HG02763 (cell line): ENCODE results near the gene ADAMTS6.
"Not testable (repeated sequence)": the region's sequence is repeated elsewhere in the genome, so short reads cannot be mapped to it uniquely, and the experiment has no call there.

Experiments used
- ATAC-seq: cut with Tn5 transposase; IDR thresholded peaks from one replicate; pipeline ENCODE4 v1.9.1; 2021; ENCODE audit warnings: mild to moderate bottlenecking, moderate library complexity; ENCODE audit not compliant: unreplicated experiment

Gene ADAMTS6

DNA sequence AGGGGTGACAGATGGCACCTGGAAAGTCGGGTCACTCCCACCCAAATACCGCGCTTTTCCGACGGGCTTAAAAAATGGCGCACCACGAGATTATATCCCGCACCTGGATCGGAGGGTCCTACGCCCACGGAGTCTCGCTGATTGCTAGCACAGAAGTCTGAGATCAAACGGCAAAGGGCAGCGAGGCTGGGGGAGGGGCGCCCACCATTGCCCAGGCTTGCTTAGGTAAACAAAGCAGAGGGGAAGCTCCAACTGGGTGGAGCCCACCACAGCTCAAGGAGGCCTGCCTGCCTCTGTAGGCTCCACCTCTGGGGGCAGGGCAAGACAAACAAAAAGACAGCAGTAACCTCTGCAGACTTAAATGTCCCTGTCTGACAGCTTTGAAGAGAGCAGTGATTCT is 111.2 kb downstream of the ADAMTS6 start:
- ATAC-seq, result not testable (repeated sequence)

GRCh38 chr5:65366655-65367054 is 115.1 kb downstream of the ADAMTS6 start:
- ATAC-seq, result no peak

- ATAC-seq, result no peak
Observed at GRCh38 chr5:65364907-65365306, 116.8 kb downstream of the ADAMTS6 start.

DNA sequence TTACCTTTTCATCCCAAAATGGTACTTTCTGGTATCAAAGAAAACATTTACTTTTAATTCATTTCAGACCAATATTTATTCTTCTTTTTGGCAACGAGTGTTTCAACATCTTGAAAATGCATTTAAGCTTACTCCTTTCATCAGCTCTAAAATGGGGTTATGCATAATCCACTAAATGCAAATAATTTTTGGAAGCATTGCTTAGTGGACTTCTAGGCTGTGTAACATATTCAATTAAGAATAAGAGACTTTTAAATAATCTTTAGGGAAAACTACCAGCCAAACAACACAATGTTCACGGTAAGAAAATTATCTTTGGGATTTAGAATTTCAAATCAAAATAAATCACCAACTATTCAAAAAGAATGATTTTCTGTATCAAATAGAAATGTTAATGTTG is 118.2 kb downstream of the ADAMTS6 start:
- no peak for ATAC-seq

- ATAC-seq, result no peak
Observed at GRCh38 chr5:65359981-65360380, 121.7 kb downstream of the ADAMTS6 start.

DNA sequence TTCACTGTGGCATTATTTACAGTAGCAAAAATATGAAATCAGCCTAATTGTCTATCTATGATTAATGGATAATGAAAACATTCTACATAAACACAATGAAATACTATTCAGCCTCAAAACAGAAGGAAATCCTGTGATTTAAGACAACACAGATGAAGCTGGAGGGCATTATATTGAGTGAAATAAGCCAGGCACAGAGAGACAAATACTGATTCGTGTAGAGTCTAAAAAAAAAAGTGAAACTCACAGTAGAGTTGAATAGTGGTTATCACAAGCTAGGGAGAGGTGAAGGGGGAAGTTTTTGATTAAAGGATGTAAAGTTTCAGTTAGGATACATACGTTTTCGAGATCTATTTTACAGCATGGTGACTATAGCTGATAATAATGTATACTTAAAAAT is 122.2 kb downstream of the ADAMTS6 start:
- no peak for ATAC-seq

- no peak for ATAC-seq
Observed at GRCh38 chr5:65356274-65356673, 125.4 kb downstream of the ADAMTS6 start.

DNA sequence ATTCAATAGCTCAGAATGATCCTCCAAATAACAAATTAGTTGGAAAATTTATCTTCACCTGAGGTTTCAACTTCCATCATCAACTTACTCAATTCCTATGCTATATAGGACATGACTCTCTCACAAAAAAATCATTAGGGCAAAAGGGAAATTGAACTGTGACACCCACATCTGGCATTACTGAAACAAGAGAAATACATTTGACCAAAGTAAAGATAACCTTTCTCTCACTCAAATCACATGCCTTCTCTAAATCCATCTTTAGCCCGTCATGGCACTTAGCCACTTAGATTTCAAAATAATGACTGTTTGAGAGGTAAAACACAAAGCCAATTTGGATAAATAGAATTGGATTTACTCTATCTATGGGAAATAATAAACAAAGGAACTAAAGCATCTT is 126.4 kb downstream of the ADAMTS6 start:
- ATAC-seq, result no peak

DNA sequence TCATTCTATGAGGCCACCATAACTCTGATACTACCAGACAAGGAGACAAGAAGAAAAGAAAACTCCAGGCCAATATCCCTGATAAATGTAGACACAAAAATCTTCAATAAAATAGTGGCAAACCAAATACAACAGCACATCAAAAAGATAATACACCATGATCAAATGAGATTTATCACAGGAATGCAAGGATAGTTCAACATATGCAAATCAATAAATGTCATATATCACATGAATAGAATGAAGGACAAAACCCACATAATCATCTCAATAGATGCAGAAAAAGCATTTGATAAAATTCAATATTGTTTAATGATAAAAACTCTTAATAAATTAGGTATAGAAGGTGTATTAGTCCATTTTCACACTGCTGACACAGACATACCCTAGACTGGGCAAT is 139.9 kb downstream of the ADAMTS6 start:
- no peak for ATAC-seq

- ATAC-seq, result no peak
Observed at GRCh38 chr5:65338606-65339151, 143.0 kb downstream of the ADAMTS6 start.

GRCh38 chr5:65334077-65334476 is 147.6 kb downstream of the ADAMTS6 start:
- ATAC-seq, result no peak

GRCh38 chr5:65332591-65332990 is 149.1 kb downstream of the ADAMTS6 start:
- no peak for ATAC-seq

- no peak for ATAC-seq
Observed at GRCh38 chr5:65329266-65329665, 152.5 kb downstream of the ADAMTS6 start.

DNA sequence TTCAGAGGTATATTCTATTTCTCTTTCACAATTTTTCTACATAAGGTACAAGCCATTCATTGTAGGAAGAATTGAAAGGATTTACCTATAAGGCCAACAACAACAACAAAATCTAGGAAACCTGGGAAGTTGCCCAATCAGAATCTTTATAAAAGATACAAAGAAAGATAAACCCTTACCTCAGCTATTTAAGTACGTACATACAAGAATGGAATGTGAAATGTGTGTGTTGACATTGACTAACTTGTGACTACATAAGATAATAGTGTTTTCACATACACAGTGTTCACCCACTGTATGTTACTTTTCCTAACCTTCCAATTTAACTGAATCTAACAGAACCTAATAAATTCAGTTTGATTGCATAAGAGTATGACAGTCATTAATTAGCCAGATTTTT is 154.1 kb downstream of the ADAMTS6 start:
- ATAC-seq, result no peak

DNA sequence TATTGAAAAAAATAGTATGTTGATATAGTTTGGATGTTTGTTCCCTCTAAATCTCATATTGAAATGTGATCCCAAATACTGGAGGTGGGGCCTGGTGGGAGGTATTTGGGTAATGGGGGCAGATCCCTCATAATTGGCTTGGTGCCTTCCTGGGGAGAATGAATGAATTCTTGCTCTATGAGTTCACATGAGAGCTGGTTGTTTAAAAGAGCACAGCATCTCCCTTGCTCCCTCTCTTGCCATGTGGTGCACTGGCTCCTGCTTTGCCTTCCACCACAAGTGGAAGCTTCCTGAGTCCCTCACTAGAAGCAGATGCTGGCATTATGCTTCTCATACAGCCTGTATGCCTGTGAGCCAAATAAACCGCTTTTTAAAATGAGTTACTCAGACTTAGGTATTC is 154.8 kb downstream of the ADAMTS6 start:
- ATAC-seq, result no peak

DNA sequence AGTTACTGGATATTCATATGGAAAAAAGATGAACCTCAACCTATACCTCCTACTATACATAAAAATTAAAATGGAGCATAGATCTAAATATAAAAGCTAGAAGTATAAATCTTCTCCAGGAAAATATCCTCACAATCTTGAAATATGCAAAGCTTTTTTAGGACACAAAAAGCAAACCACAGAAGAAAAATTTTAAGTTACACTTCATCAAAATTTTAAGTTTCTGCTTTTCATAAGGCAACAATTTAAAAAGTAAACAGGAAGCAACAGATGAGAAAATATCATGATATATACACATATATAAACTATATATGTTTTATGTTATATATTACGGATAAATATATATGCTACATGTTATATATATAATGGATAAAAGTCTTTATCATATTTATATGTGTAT is 157.5 kb downstream of the ADAMTS6 start:
- no peak for ATAC-seq

- not testable (repeated sequence) for ATAC-seq
Observed at GRCh38 chr5:65320704-65321103, 161.0 kb downstream of the ADAMTS6 start.

GRCh38 chr5:65320250-65320649 is 161.5 kb downstream of the ADAMTS6 start:
- ATAC-seq, result no peak

DNA sequence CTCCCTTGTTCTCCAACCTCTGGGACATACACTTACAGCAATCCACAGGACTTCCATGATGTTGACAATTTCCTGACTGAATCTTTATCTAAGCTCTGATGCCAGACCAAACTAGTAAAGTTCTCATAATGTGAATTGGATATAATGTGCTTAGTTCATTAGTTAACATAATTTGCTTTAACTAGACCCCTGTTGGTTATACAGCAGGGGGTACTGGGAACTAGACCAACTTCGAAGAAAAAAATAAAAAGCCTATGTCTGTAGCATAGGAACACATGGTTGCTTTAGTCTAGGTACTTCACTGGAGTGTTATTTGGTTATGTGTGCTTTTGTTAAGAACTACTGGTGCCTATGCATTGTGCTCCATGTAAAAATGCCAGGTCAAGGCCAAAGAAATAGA is 173.8 kb downstream of the ADAMTS6 start:
- no peak for ATAC-seq

DNA sequence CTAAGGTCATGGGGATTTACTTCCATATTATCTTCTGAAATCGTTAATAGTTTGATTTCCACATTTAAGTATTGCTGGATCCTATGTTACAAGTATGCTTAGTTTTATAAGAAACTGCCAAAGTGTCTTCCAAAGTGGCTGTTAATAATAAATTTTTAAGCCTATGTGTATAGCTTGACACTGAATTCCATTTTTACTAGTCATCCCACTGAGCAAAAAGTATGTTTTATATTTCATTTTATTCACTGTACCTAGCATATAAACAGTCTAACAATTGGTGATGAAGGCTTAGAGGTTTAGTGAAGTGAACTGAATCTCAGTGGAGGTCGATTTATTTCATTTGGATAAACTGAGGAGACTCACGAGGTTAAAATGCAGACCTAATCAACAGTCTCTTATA is 174.6 kb downstream of the ADAMTS6 start:
- no peak for ATAC-seq

DNA sequence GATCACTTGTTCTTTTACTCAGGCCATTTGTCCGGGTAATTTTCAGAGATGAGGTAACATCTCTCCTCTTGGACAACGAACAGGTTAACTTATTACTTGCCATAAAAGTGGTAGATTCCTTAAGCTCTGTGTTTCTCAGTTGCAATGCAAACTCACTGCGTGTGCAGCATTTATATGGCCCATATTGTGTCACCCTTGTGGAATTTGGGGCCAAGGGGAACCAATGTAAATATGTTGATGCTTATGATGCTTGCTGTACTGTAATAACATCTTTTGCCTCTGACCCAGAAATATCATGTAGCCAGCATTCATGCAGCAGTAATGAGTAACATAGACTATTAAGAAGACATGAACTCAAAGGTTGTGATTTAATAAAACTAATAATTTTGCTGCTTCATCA is 175.8 kb downstream of the ADAMTS6 start:
- ATAC-seq, result no peak

DNA sequence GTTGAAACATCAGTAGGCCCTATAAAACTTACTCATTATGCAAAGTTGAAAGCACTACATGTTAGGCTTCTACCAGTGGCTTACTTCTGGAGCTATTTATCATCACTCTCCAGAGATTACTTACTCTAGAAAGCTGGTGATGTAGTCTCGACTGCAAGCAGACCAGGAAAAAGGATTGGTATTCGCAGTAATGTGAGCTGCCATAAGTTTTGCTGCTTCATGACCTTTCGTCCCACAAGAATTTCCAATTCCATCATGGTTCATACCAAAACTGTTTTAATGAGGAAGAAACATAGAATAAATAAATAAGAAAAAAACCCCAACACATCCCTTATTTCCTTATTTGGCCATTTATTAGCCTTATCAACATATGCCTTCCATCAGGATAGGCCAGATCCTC is 181.9 kb downstream of the ADAMTS6 start:
- ATAC-seq, result no peak

DNA sequence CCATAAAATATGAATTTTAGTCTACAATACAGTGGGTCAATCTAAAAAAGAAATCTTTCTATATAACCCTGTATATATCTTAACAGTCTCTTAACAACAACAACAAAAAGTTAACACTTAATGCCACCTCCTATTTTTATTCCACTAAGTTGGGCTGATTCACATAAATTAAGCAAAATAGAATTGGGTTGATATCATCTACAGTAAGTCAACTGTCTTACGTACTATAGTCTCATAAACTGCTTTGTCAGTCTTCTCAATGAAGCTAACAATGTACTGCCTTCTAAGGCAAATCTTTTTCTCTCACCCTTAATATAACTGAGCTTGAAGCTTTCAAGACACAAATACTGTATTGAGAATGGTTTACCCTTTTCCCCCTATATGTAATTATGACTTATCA is 185.7 kb downstream of the ADAMTS6 start:
- no peak for ATAC-seq

GRCh38 chr5:65292196-65292595 is 189.5 kb downstream of the ADAMTS6 start:
- ATAC-seq, result no peak
